GM19455 (cell line): ENCODE measurements around the gene TCF7L1.

Experiments used
- ATAC-seq: cut with Tn5 transposase; IDR thresholded peaks from one replicate; pipeline ENCODE4 v1.9.1; 2021; ENCODE audit not compliant: unreplicated experiment

TCF7L1 gene

GRCh38 chr2:85160966-85161960 lies 28.1 kb downstream of the TCF7L1 start:
- no peak for ATAC-seq

- ATAC-seq, result no peak
Measured at GRCh38 chr2:85162746-85163301, 29.6 kb downstream of the TCF7L1 start.

- ATAC-seq, result no peak
Measured at GRCh38 chr2:85163675-85164074, 30.5 kb downstream of the TCF7L1 start.

GRCh38 chr2:85164145-85164569 lies 31.0 kb downstream of the TCF7L1 start:
- ATAC-seq, result no peak

GRCh38 chr2:85165088-85165690 lies 32.0 kb downstream of the TCF7L1 start:
- no peak for ATAC-seq

- no peak for ATAC-seq
Measured at GRCh38 chr2:85166021-85166420, 32.8 kb downstream of the TCF7L1 start.

- no peak for ATAC-seq
Measured at GRCh38 chr2:85167479-85167878, 34.3 kb downstream of the TCF7L1 start.

- ATAC-seq, result no peak
Measured at GRCh38 chr2:85168942-85169341, 35.8 kb downstream of the TCF7L1 start.

GRCh38 chr2:85169581-85169980 lies 36.4 kb downstream of the TCF7L1 start:
- ATAC-seq, result no peak

GRCh38 chr2:85170938-85171475 lies 37.8 kb downstream of the TCF7L1 start:
- ATAC-seq, result no peak

GRCh38 chr2:85171916-85172315 lies 38.7 kb downstream of the TCF7L1 start:
- ATAC-seq, result no peak

GRCh38 chr2:85173909-85174308 lies 40.7 kb downstream of the TCF7L1 start:
- ATAC-seq, result no peak

GRCh38 chr2:85174943-85175342 lies 41.8 kb downstream of the TCF7L1 start:
- ATAC-seq, result no peak

- no peak for ATAC-seq
Measured at GRCh38 chr2:85175369-85176299, 42.4 kb downstream of the TCF7L1 start.

- no peak for ATAC-seq
Measured at GRCh38 chr2:85177031-85177824, 44.0 kb downstream of the TCF7L1 start.

GRCh38 chr2:85178154-85178553 lies 45.0 kb downstream of the TCF7L1 start:
- ATAC-seq, result no peak

- ATAC-seq, result no peak
Measured at GRCh38 chr2:85178980-85179411, 45.8 kb downstream of the TCF7L1 start.

GRCh38 chr2:85179541-85179940 lies 46.3 kb downstream of the TCF7L1 start:
- no peak for ATAC-seq

GRCh38 chr2:85180322-85181133 lies 47.3 kb downstream of the TCF7L1 start:
- no peak for ATAC-seq
